SU-DHL-6 (cell line): ENCODE results near the gene TPM3.
A peak's percentile ranks its signal among the peaks of the same experiment; 100 is the strongest.
"Not testable (repeated sequence)": the region's sequence is repeated elsewhere in the genome, so short reads cannot be mapped to it uniquely, and the experiment has no call there.

ENCODE experiments used
- H2AFZ ChIP-seq: fragments of 200-600 bp; sonication (generic); 2 replicates; pipeline ENCODE4 v1.6.1; 2014; ENCODE audit warnings: low read depth, mild to moderate bottlenecking, moderate library complexity, mixed read lengths, antibody characterized with exemption, low read length; ENCODE audit not compliant: severe bottlenecking
- H3F3A ChIP-seq: fragments of 200-600 bp; shearing (Covaris generic); 2 replicates; pipeline ENCODE4 v1.6.0; 2016; ENCODE audit warnings: antibody characterized with exemption, mild to moderate bottlenecking; ENCODE audit not compliant: insufficient read depth
- H3K27ac ChIP-seq: fragments of 200-600 bp; sonication (generic); 2 replicates; pipeline ENCODE4 v1.5.1; 2016; ENCODE audit warnings: low read depth, mild to moderate bottlenecking, low read length, moderate library complexity, mixed read lengths
- H3K27me3 ChIP-seq: fragments of 200-600 bp; sonication (generic), shearing (Covaris generic); 2 replicates; pipeline ENCODE4 v1.6.0; 2014; ENCODE audit warnings: mild to moderate bottlenecking, low read length
- H3K36me3 ChIP-seq: fragments of 200-600 bp; sonication (generic); 2 replicates; pipeline ENCODE4 v1.6.1; 2014; ENCODE audit warnings: mild to moderate bottlenecking, low read length, mixed read lengths
- H3K4me2 ChIP-seq: fragments of 300-600, 200-600 bp; shearing (Covaris generic), sonication (generic); 2 replicates; pipeline ENCODE4 v1.6.0; 2014; ENCODE audit warnings: low read length, low read depth, mild to moderate bottlenecking; ENCODE audit not compliant: poor library complexity, severe bottlenecking
- H3K4me3 ChIP-seq: fragments of 200-600 bp; sonication (generic); 2 replicates; pipeline ENCODE4 v1.5.1; 2014; ENCODE audit warnings: antibody characterized with exemption, low read length, mild to moderate bottlenecking, mixed read lengths; ENCODE audit not compliant: insufficient read depth, poor library complexity, severe bottlenecking
- H3K79me2 ChIP-seq: fragments of 200-600 bp; sonication (generic); 2 replicates; pipeline ENCODE4 v1.6.1; 2014; ENCODE audit warnings: mild to moderate bottlenecking, low read length, moderate library complexity; ENCODE audit not compliant: insufficient read depth
- H3K9ac ChIP-seq: fragments of 200-600 bp; sonication (generic); 2 replicates; pipeline ENCODE4 v1.7.0; 2014; ENCODE audit warnings: mild to moderate bottlenecking, low read length
- H3K9me2 ChIP-seq: fragments of 200-600 bp; sonication (generic); replicated peaks from 2 replicates; pipeline ENCODE4 v1.6.1; 2014; ENCODE audit warnings: low read length; ENCODE audit not compliant: insufficient read depth
- H3K9me3 ChIP-seq: fragments of 200-600 bp; sonication (generic); 2 replicates; pipeline ENCODE4 v1.6.1; 2014; ENCODE audit warnings: low read length, mixed read lengths; ENCODE audit not compliant: insufficient read depth
- H4K20me1 ChIP-seq: fragments of 200-600 bp; sonication (generic); 2 replicates; pipeline ENCODE4 v1.6.1; 2014; ENCODE audit warnings: low read depth, mild to moderate bottlenecking, antibody characterized with exemption, low read length, moderate library complexity, mixed read lengths
- CTCF ChIP-seq: fragments of 200-600 bp; sonication (generic); IDR thresholded peaks from one replicate; pipeline ENCODE4 v1.5.1; 2017; ENCODE audit warnings: antibody characterized with exemption, mild to moderate bottlenecking, low read length, moderate library complexity; ENCODE audit not compliant: insufficient read depth, poor library complexity, severe bottlenecking
- EZH2phosphoT487 ChIP-seq: fragments of 200-600 bp; sonication (generic), shearing (Covaris generic); conservative IDR thresholded peaks from 2 replicates; pipeline ENCODE4 v1.6.1; 2018; ENCODE audit warnings: mild to moderate bottlenecking, antibody characterized with exemption, low read length, moderate library complexity, mixed read lengths

The TPM3 gene

GRCh38 chr1:154151311-154151710 lies 40.6 kb downstream of the TPM3 start:
- TF ChIP-seq CTCF = no peak
- no peak for TF ChIP-seq EZH2phosphoT487
- H3K9ac ChIP-seq = no peak overlapping the region
- H3K36me3 ChIP-seq = no peaks in the 10 kb centered on the region
- no peaks in the 10 kb centered on the region for H3K9me3 ChIP-seq
- no peaks in the 10 kb centered on the region for H3K79me2 ChIP-seq
- H3K9me2 ChIP-seq = no peaks in the 10 kb centered on the region
- H2AFZ ChIP-seq = no peak overlapping the region
- H4K20me1 ChIP-seq = no peaks in the 10 kb centered on the region
- no peaks in the 10 kb centered on the region for H3K27me3 ChIP-seq
- peaks cover 6% of the 10 kb centered on the region; the same call in 1 of the 2 replicates for H3F3A ChIP-seq
- no peak overlapping the region for H3K4me3 ChIP-seq
- no peak overlapping the region for H3K4me2 ChIP-seq
- no peak overlapping the region for H3K27ac ChIP-seq

GRCh38 chr1:154148807-154149206 lies 43.1 kb downstream of the TPM3 start:
- H3K9me3 ChIP-seq = no peaks in the 10 kb centered on the region
- no peak overlapping the region for H3K4me2 ChIP-seq
- no peak overlapping the region for H3K9ac ChIP-seq
- H3K79me2 ChIP-seq = no peaks in the 10 kb centered on the region
- H3K27me3 ChIP-seq = no peaks in the 10 kb centered on the region
- no peak for TF ChIP-seq EZH2phosphoT487
- no peak for TF ChIP-seq CTCF
- no peaks in the 10 kb centered on the region for H4K20me1 ChIP-seq
- no peaks in the 10 kb centered on the region for H3K36me3 ChIP-seq
- no peak overlapping the region for H3K27ac ChIP-seq
- H3F3A ChIP-seq = no peaks in the 10 kb centered on the region
- no peak overlapping the region for H2AFZ ChIP-seq
- H3K9me2 ChIP-seq = no peaks in the 10 kb centered on the region
- no peak overlapping the region for H3K4me3 ChIP-seq

- H3K36me3 ChIP-seq, H3K27me3 ChIP-seq, H3K9ac ChIP-seq, H3K4me3 ChIP-seq, H3K9me2 ChIP-seq, H4K20me1 ChIP-seq, H3K4me2 ChIP-seq, H3K9me3 ChIP-seq, H3K79me2 ChIP-seq, H3F3A ChIP-seq, H3K27ac ChIP-seq, H2AFZ ChIP-seq: not testable (repeated sequence)
Measured at GRCh38 chr1:154147505-154147904, 44.4 kb downstream of the TPM3 start.

GRCh38 chr1:154145986-154146385 lies 45.9 kb downstream of the TPM3 start:
- no peaks in the 10 kb centered on the region for H3F3A ChIP-seq
- H3K79me2 ChIP-seq = no peaks in the 10 kb centered on the region
- H3K27me3 ChIP-seq = no peaks in the 10 kb centered on the region
- H3K9me2 ChIP-seq = no peaks in the 10 kb centered on the region
- H3K4me3 ChIP-seq = no peak overlapping the region
- H4K20me1 ChIP-seq = no peaks in the 10 kb centered on the region
- H2AFZ ChIP-seq = no peak overlapping the region
- H3K9ac ChIP-seq = no peak overlapping the region
- no peaks in the 10 kb centered on the region for H3K9me3 ChIP-seq
- no peaks in the 10 kb centered on the region for H3K36me3 ChIP-seq
- TF ChIP-seq CTCF (peak; percentile 87), EZH2phosphoT487 (no peak)
- H3K4me2 ChIP-seq = no peak overlapping the region
- H3K27ac ChIP-seq = no peak overlapping the region
